DND-41 (cell line): ENCODE data around the gene TTYH3.
A peak's percentile ranks its signal among the peaks of the same experiment; 100 is the strongest.

Experiments used
- ATAC-seq: fragments of 200-7000 bp; cut with Tn5 transposase; 3 replicates; pipeline ENCODE4 v1.9.1; 2021; ENCODE audit warnings: low read depth; ENCODE audit not compliant: insufficient read depth
- DNase-seq: peaks from one replicate; pipeline ENCODE4 v3.0.0-alpha.2; 2020
- H2AFZ ChIP-seq: 2 replicates; pipeline ENCODE4 v1.6.0; 2012; ENCODE audit warnings: low read depth, low read length
- H3K27ac ChIP-seq: 2 replicates; pipeline ENCODE4 v1.5.1; 2012; ENCODE audit warnings: low read length, inconsistent platforms
- H3K27me3 ChIP-seq: fragments of 200-600 bp; sonication (generic); 2 replicates; pipeline ENCODE4 v1.6.0; 2012; ENCODE audit warnings: low read length, mild to moderate bottlenecking, inconsistent platforms; ENCODE audit not compliant: insufficient read depth, poor library complexity
- H3K36me3 ChIP-seq: 2 replicates; pipeline ENCODE4 v1.5.1; 2012; ENCODE audit warnings: low read length, inconsistent platforms; ENCODE audit not compliant: insufficient read depth
- H3K4me1 ChIP-seq: 2 replicates; pipeline ENCODE4 v1.5.1; 2012; ENCODE audit warnings: mild to moderate bottlenecking, low read length; ENCODE audit not compliant: insufficient read depth
- H3K4me2 ChIP-seq: 2 replicates; pipeline ENCODE4 v1.6.0; 2012; ENCODE audit warnings: mild to moderate bottlenecking, moderate library complexity, low read length, inconsistent platforms; ENCODE audit not compliant: insufficient read depth
- H3K4me3 ChIP-seq, 2 experiments: fragments of 200-600 bp in 1 of 2; shearing (Covaris generic) in 1 of 2; 2 replicates each; pipeline ENCODE4 v1.5.1; 2012 to 2016; ENCODE audit warnings: inconsistent platforms in 2 of 2, low read length in 2 of 2, mild to moderate bottlenecking in 2 of 2, low read depth in 1 of 2, moderate library complexity in 1 of 2
- H3K79me2 ChIP-seq: 2 replicates; pipeline ENCODE4 v1.6.0; 2012; ENCODE audit warnings: low read length, inconsistent platforms; ENCODE audit not compliant: insufficient read depth
- H3K9ac ChIP-seq: 2 replicates; pipeline ENCODE4 v1.6.0; 2012; ENCODE audit warnings: low read depth, mild to moderate bottlenecking, inconsistent platforms, low read length, moderate library complexity
- H3K9me3 ChIP-seq: 2 replicates; pipeline ENCODE4 v1.5.1; 2012; ENCODE audit warnings: low read length, moderate library complexity, mild to moderate bottlenecking, inconsistent platforms; ENCODE audit not compliant: insufficient read depth, severe bottlenecking
- H4K20me1 ChIP-seq: 2 replicates; pipeline ENCODE4 v1.6.0; 2012; ENCODE audit warnings: low read length; ENCODE audit not compliant: insufficient read depth
- EZH2 ChIP-seq: IDR thresholded peaks from 3 replicates; pipeline ENCODE4 v1.6.1; 2012; ENCODE audit warnings: borderline replicate concordance, low read depth, mild to moderate bottlenecking, moderate library complexity, low read length, inconsistent platforms; ENCODE audit not compliant: severe bottlenecking
- TF ChIP-seq, protein P1 (sequence below): IDR thresholded peaks from 2 replicates; pipeline ENCODE4 v1.5.1; 2012; ENCODE audit warnings: borderline replicate concordance, low read length, moderate library complexity, mild to moderate bottlenecking; ENCODE audit not compliant: poor library complexity, severe bottlenecking; ENCODE audit errors: extremely low read depth

TTYH3 gene

DNA sequence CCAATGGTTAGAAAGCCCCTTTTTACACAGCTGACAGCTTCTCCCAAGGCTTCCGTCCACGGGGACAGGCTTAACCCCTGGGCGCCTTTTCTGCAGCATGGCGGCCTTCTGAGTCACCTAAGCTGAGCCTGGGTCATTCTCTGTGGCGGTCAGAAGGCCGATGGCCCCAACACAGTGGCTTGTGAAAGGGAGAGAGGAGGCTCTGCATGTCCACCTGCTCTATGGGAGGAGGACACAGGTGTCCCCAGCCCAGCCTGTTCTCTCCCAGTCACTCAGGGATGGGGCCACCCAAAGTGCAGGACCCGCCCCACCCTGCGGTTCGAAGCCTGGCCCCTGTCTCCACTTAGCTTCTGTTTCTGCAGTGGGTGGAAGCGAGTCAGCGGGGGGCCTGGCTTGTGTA lies 20.4 kb upstream of the TTYH3 start:
- no peaks in the 10 kb centered on the region for H4K20me1 ChIP-seq
- H3K79me2 ChIP-seq = no peaks in the 10 kb centered on the region
- no peak overlapping the region for H3K9ac ChIP-seq
- no peaks in the 10 kb centered on the region for H3K27me3 ChIP-seq
- H3K4me2 ChIP-seq = no peak overlapping the region
- no peaks in the 10 kb centered on the region for H3K36me3 ChIP-seq
- H3K4me1 ChIP-seq = no peaks in the 10 kb centered on the region
- H3K27ac ChIP-seq = no peak overlapping the region
- ATAC-seq (no peak), DNase-seq (no peak)
- H2AFZ ChIP-seq = no peak overlapping the region
- H3K4me3 ChIP-seq = no peak overlapping the region
- TF ChIP-seq, protein P1, sequence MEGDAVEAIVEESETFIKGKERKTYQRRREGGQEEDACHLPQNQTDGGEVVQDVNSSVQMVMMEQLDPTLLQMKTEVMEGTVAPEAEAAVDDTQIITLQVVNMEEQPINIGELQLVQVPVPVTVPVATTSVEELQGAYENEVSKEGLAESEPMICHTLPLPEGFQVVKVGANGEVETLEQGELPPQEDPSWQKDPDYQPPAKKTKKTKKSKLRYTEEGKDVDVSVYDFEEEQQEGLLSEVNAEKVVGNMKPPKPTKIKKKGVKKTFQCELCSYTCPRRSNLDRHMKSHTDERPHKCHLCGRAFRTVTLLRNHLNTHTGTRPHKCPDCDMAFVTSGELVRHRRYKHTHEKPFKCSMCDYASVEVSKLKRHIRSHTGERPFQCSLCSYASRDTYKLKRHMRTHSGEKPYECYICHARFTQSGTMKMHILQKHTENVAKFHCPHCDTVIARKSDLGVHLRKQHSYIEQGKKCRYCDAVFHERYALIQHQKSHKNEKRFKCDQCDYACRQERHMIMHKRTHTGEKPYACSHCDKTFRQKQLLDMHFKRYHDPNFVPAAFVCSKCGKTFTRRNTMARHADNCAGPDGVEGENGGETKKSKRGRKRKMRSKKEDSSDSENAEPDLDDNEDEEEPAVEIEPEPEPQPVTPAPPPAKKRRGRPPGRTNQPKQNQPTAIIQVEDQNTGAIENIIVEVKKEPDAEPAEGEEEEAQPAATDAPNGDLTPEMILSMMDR = no peak
- no peak for TF ChIP-seq EZH2
- no peaks in the 10 kb centered on the region for H3K9me3 ChIP-seq

DNA sequence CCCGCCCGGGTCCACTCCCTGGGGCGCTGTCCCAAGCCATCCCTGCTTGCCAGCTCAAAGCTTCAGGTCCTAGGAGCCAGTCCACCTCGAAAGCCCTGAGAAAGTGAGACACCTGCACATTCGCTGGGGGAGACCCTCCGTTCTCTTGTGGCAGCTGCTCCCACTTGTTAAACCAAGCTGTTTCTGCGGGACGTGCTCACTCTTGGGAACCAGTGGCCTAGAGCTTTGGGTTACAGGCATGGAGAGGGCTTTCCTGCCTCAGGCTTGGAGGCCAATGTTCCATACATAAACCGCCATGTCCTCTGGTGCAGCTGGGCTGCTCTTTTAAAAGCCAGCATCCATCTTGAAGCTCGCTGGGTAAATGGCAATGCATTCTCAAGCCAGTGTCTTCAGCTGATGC lies 19.9 kb upstream of the TTYH3 start:
- TF ChIP-seq, protein P1 = no peak
- TF ChIP-seq EZH2 = no peak

DNA sequence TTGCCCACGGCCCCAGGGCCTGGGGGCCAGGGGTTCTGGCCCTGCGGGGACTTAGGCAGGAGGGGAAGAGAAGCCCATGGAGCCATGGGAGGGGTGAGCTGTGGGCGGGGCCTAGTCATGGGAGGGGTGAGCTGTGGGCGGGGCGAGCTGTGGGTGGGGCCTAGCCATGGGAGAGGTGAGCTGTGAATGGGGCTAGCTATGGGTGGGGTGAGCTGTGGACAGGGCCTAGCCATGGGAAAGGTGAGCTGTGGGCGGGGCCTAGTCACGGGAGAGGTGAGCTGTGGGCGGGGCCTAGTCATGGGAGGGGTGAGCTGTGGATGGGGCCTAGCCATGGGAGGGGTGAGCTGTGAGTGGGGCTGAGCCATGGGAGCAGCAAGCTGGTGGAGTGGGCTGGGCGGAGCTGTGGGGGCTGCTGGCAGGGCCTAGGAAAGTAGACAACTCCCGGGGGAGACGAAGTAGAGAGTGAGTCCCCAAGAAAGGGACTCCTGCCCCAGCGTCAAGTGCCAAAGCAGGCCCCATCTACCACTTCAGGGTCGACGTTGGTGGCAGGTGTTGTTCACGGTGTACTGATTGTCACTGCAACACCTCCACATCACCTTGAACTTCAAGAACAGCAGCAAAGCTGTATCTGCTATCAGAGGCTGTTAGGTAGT lies 19.2 kb upstream of the TTYH3 start:
- no peak overlapping the region for H3K4me2 ChIP-seq
- H2AFZ ChIP-seq = no peak overlapping the region
- H3K36me3 ChIP-seq = no peaks in the 10 kb centered on the region
- no peak overlapping the region for H3K27ac ChIP-seq
- no peak overlapping the region for H3K4me3 ChIP-seq
- TF ChIP-seq, protein P1 = no peak
- no peak for TF ChIP-seq EZH2
- DNase-seq (no peak), ATAC-seq (peak; percentile 53; the same call in 1 of the 3 replicates)
- no peaks in the 10 kb centered on the region for H4K20me1 ChIP-seq
- no peaks in the 10 kb centered on the region for H3K9me3 ChIP-seq
- H3K79me2 ChIP-seq = no peaks in the 10 kb centered on the region
- H3K9ac ChIP-seq = no peak overlapping the region
- no peaks in the 10 kb centered on the region for H3K4me1 ChIP-seq
- no peaks in the 10 kb centered on the region for H3K27me3 ChIP-seq

More for the DNA sequence above, 19.9 kb upstream of the TTYH3 start:
- H3K27ac ChIP-seq = no peak overlapping the region
- no peaks in the 10 kb centered on the region for H3K9me3 ChIP-seq
- no peaks in the 10 kb centered on the region for H3K36me3 ChIP-seq
- no peak for DNase-seq
- H3K9ac ChIP-seq = no peak overlapping the region
- H4K20me1 ChIP-seq = no peaks in the 10 kb centered on the region
- H3K79me2 ChIP-seq = no peaks in the 10 kb centered on the region
- H3K4me2 ChIP-seq = no peak overlapping the region
- no peak overlapping the region for H2AFZ ChIP-seq
- no peaks in the 10 kb centered on the region for H3K4me1 ChIP-seq
- ATAC-seq = no peak
- no peaks in the 10 kb centered on the region for H3K27me3 ChIP-seq
- H3K4me3 ChIP-seq = no peak overlapping the region
